Measurements from ENCODE around the gene ZMYM3.

Gene ZMYM3

DNA sequence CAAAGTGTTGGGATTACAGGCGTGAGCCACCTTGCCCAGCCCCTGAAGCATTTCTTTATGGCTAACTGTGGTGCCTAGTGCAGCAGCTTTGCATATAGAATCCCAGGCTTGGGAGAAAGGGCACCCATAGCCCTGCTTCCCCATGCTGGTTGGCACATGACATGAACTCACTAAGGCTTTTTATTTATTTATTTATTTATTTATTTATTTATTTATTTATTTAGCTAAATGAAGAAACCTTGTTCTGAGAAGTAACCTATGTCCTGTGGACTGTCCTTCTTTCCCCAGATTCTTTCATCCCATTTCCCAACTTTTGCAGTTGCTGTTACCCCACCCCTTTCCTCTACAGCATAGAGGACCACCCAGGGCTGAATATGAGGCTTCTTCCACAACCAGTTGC is 32.8 kb downstream of the ZMYM3 start:
- DNase-seq (ENCODE audit: low read depth), result no peak
- H3K4me3 ChIP-seq (ENCODE audit: low read length), result no peak overlapping the region
- TF ChIP-seq, protein P1, sequence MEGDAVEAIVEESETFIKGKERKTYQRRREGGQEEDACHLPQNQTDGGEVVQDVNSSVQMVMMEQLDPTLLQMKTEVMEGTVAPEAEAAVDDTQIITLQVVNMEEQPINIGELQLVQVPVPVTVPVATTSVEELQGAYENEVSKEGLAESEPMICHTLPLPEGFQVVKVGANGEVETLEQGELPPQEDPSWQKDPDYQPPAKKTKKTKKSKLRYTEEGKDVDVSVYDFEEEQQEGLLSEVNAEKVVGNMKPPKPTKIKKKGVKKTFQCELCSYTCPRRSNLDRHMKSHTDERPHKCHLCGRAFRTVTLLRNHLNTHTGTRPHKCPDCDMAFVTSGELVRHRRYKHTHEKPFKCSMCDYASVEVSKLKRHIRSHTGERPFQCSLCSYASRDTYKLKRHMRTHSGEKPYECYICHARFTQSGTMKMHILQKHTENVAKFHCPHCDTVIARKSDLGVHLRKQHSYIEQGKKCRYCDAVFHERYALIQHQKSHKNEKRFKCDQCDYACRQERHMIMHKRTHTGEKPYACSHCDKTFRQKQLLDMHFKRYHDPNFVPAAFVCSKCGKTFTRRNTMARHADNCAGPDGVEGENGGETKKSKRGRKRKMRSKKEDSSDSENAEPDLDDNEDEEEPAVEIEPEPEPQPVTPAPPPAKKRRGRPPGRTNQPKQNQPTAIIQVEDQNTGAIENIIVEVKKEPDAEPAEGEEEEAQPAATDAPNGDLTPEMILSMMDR (conservative IDR thresholded peaks at IDR 0.05; ENCODE audit: low read depth, low read length), result no peak

DNA sequence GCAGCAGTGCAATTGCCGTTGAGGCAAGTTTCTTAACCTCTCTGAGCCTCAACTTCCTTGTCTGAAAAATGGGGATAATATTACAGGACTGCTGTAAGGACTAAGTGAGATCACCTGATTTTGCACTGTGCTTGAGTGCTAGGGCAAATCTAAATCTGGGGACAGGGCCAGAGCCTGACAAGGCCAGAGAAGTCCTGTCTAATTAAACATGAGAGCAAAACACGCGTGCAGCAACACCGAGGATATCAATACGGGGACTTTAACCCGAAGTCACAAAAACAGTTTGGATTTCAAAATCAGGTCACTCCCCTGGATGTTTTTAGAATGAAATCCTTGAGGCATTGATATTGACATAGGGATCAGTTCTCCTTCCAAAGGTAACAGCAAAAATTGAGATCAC is 36.6 kb downstream of the ZMYM3 start:
- DNase-seq (ENCODE audit: low read depth), result no peak
- no peak overlapping the region for H3K4me3 ChIP-seq (ENCODE audit: low read length)
- TF ChIP-seq, protein P1 (conservative IDR thresholded peaks at IDR 0.05; ENCODE audit: low read depth, low read length), result no peak

DNA sequence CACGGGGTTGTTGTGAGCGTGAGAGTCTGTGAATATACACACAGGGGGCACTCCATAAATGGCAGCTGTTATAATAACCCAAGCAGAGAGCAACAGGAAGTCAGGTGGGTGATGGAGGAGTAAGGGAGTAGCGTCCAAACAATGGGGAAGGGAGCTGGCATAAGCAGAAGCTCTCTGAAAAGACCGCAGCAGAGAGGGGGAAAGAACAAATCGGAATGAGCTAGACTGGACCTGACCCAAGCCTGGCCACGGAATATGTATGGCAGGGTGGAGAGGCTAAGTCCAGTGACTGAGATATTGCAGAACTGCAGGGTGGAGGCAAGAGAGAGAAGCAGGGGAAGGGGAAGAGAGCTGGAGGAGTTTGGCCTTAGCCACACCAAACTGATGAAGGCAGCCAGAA is 37.5 kb downstream of the ZMYM3 start:
- DNase-seq (ENCODE audit: low read depth), result no peak
- TF ChIP-seq, protein P1 (conservative IDR thresholded peaks at IDR 0.05; ENCODE audit: low read depth, low read length), result no peak
- no peak overlapping the region for H3K4me3 ChIP-seq (ENCODE audit: low read length)

DNA sequence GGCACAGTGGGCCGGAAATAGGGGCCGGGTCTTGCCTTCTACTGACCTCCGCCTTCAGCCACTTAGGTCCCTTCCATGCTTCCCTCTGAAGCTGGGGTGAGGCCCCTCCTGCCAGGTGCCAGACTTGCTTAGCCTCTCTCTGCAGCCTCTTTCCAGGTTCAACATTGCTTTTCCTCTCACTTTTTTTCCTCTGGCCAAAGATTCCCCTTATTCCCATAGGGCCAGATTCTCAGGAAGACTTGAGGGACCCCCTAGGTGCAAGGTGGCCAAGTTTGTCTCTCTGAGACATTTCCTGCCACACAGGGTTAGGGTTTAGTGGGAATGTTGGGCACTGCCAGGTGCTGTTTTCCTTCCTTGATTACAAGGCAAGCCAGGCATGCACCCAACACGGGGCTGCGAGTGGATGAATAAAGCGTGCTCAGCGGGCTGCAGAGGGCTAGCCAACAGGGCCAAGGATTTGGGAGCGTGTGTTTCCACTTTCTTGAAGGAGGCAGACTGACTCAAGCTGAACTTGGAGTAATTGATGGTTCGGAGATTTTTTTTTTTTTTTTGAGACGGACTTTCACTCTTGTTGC is 38.5 kb downstream of the ZMYM3 start:
- DNase-seq (ENCODE audit: low read depth), result no peak
- no peak overlapping the region for H3K4me3 ChIP-seq (ENCODE audit: low read length)
- TF ChIP-seq, protein P1 (conservative IDR thresholded peaks at IDR 0.05; ENCODE audit: low read depth, low read length), result no peak

DNA sequence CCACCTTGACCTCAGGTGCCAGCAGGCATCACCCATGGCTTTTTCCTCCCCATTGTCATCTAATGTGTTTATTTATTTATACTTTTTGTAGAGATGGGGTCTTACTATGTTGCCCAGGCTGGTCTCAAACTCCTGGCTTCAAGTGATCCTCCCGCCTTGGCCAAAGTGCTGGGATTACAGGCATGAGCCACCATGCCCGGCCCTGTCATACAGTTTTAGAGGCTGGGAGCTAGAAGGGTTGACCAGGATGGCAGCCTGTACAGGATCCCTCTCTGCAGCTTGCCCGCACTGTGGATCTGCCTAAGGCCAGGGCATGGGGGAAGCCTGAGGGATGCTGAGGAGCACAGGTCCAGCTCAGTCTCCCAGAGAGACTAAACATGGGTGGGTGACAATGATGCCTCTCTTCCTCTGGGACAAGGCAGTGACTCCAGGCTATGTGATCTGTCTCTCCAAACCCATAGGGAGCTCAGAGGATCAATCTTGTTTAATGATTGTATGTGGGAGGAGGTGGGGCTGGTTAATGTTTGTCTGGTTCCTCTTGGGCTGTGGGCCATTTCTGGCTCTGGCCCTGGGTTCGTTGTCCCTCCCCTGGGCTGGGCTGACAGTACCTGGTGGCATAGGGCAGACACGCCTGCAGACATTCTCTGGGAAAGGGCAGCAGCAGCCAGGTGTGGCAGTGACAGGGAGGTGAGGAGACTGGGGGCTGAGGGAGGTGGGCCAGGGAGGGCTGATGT is 39.2 kb downstream of the ZMYM3 start:
- TF ChIP-seq, protein P1 (conservative IDR thresholded peaks at IDR 0.05; ENCODE audit: low read depth, low read length), result no peak
- DNase-seq (ENCODE audit: low read depth), result no peak
- no peak overlapping the region for H3K4me3 ChIP-seq (ENCODE audit: low read length)

DNA sequence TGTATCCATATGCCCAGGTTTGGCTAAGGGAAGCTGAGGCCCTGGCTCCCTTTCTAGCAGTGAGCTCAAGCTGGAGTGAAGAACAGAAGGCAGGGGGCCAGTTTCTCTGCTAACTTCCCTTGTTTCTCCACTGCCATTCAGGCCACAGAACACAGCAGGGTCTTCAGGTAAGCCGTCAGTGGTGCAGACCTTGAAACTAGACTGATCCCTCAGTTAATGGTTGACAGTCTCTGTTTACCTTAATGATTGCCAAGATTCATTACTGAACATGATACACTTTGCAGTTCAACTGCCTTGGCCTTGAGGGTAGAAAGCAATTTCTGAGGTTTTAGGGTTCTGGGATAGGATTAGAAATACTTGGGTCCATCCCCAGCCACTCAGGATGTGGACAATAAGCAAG is 39.8 kb downstream of the ZMYM3 start:
- DNase-seq (ENCODE audit: low read depth), result no peak
- TF ChIP-seq, protein P1 (conservative IDR thresholded peaks at IDR 0.05; ENCODE audit: low read depth, low read length), result no peak

DNA sequence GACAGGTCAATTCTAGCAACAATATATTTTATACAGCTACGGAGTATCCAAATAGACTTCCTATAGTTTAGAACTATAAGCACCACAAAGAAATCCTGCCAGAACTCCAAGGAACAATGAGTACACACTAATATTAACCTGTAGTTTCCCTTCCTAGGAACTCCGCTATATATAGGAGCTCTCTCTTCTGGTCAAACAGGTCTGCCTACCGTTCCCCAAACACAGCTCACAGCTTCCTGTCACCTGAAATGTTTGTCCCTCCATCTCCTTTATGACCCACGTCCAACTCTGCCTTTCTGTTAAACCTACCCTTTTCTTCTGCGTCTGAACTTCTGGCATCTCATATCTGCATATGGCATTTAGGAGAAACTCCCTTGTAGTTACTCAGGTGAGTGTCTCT is 41.4 kb downstream of the ZMYM3 start:
- TF ChIP-seq, protein P1 (conservative IDR thresholded peaks at IDR 0.05; ENCODE audit: low read depth, low read length), result no peak
- no peak for DNase-seq (ENCODE audit: low read depth)

More for the DNA sequence above, 39.8 kb downstream of the ZMYM3 start:
- H3K4me3 ChIP-seq (ENCODE audit: low read length), result no peak overlapping the region

More for the DNA sequence above, 41.4 kb downstream of the ZMYM3 start:
- no peak overlapping the region for H3K4me3 ChIP-seq (ENCODE audit: low read length)

All from retinal pigment epithelial cell (primary cell).